HUES64 (cell line): ENCODE results near the gene DAG1.

ENCODE experiments used
- H3K27ac ChIP-seq: 2 replicates; pipeline ENCODE4 v1.7.0; 2013; ENCODE audit warnings: low read depth, low read length, inconsistent platforms
- H3K27me3 ChIP-seq: 2 replicates; pipeline ENCODE4 v1.6.1; 2013; ENCODE audit warnings: mild to moderate bottlenecking, low read length; ENCODE audit not compliant: insufficient read depth
- H3K36me3 ChIP-seq: 2 replicates; pipeline ENCODE4 v1.6.1; 2013; ENCODE audit warnings: mild to moderate bottlenecking, low read length; ENCODE audit not compliant: insufficient read depth
- H3K4me1 ChIP-seq: 2 replicates; pipeline ENCODE4 v1.6.1; 2013; ENCODE audit warnings: mild to moderate bottlenecking, low read length, moderate library complexity; ENCODE audit not compliant: insufficient read depth
- H3K4me3 ChIP-seq: 2 replicates; pipeline ENCODE4 v1.5.1; 2013; ENCODE audit warnings: mild to moderate bottlenecking, low read length, moderate library complexity
- H3K9ac ChIP-seq: 2 replicates; pipeline ENCODE4 v1.6.1; 2013; ENCODE audit warnings: mild to moderate bottlenecking, low read depth, low read length
- H3K9me3 ChIP-seq: 2 replicates; pipeline ENCODE4 v1.6.1; 2013; ENCODE audit warnings: low read depth, low read length; ENCODE audit not compliant: insufficient read depth
- WGBS: fragments of 150-250, 120-280 bp; methylation state at CpG from one replicate; pipeline ENCODE4 v1.1.7; 2013; ENCODE audit warnings: missing lambda C conversion rate; 5-methylcytosine and 5-hydroxymethylcytosine counted together

DAG1 gene

GRCh38 chr3:49518441-49518840 is 48.4 kb downstream of the DAG1 start:
- Histone ChIP-seq H3K27me3 (no peaks in the 10 kb centered on the region), H3K9ac (no peak overlapping the region)

GRCh38 chr3:49519296-49519695 is 49.2 kb downstream of the DAG1 start:
- no peak overlapping the region for H3K27ac ChIP-seq
- no peaks in the 10 kb centered on the region; the same call in 1 of the 2 replicates for H3K4me1 ChIP-seq
- H3K9ac ChIP-seq, result no peak overlapping the region; the same call in 1 of the 2 replicates
- WGBS, result 89% methylated on average over 4 of the region's 6 CpGs
- no peak overlapping the region for H3K4me3 ChIP-seq
- no peaks in the 10 kb centered on the region for H3K27me3 ChIP-seq
- H3K9me3 ChIP-seq, result no peaks in the 10 kb centered on the region
- peaks cover 55% of the 10 kb centered on the region for H3K36me3 ChIP-seq

More at GRCh38 chr3:49518441-49518840, 48.4 kb downstream of the DAG1 start:
- WGBS, result 96% methylated on average over 5 of the region's 5 CpGs
- Histone ChIP-seq H3K9me3 (no peaks in the 10 kb centered on the region), H3K4me1 (no peaks in the 10 kb centered on the region; the same call in 1 of the 2 replicates), H3K27ac (no peak overlapping the region), H3K36me3 (peaks cover 61% of the 10 kb centered on the region), H3K4me3 (no peak overlapping the region)

- Histone ChIP-seq H3K36me3 (peaks cover 54% of the 10 kb centered on the region), H3K9ac (no peak overlapping the region), H3K4me3 (no peak overlapping the region), H3K9me3 (no peaks in the 10 kb centered on the region), H3K4me1 (no peaks in the 10 kb centered on the region; the same call in 1 of the 2 replicates), H3K27ac (no peak overlapping the region), H3K27me3 (no peaks in the 10 kb centered on the region)
- 95% methylated on average over 2 of the region's 2 CpGs for WGBS
Measured at GRCh38 chr3:49519916-49520385, 49.9 kb downstream of the DAG1 start.

- no peak overlapping the region for H3K4me3 ChIP-seq
- H3K9me3 ChIP-seq, result no peaks in the 10 kb centered on the region
- no peaks in the 10 kb centered on the region; the same call in 1 of the 2 replicates for H3K4me1 ChIP-seq
- H3K9ac ChIP-seq, result no peak overlapping the region
- H3K27ac ChIP-seq, result no peak overlapping the region
- WGBS, result 94% methylated on average over 5 of the region's 5 CpGs
- H3K36me3 ChIP-seq, result peaks cover 19% of the 10 kb centered on the region
- H3K27me3 ChIP-seq, result no peaks in the 10 kb centered on the region
Measured at GRCh38 chr3:49523756-49524747, 54.0 kb downstream of the DAG1 start.

GRCh38 chr3:49529567-49529966 is 59.5 kb downstream of the DAG1 start:
- Histone ChIP-seq H3K9ac (no peak overlapping the region), H3K27ac (no peak overlapping the region), H3K4me3 (no peak overlapping the region), H3K27me3 (no peaks in the 10 kb centered on the region), H3K9me3 (no peaks in the 10 kb centered on the region), H3K36me3 (peaks cover 48% of the 10 kb centered on the region), H3K4me1 (peaks cover 2% of the 10 kb centered on the region; the same call in 1 of the 2 replicates)

GRCh38 chr3:49530231-49530630 is 60.2 kb downstream of the DAG1 start:
- H3K4me3 ChIP-seq, result no peak overlapping the region
- H3K36me3 ChIP-seq, result peaks cover 46% of the 10 kb centered on the region
- no peaks in the 10 kb centered on the region for H3K9me3 ChIP-seq
- H3K4me1 ChIP-seq, result peaks cover 8% of the 10 kb centered on the region; the same call in 1 of the 2 replicates
- no peak overlapping the region for H3K27ac ChIP-seq
- no peaks in the 10 kb centered on the region for H3K27me3 ChIP-seq
- 93% methylated on average over 5 of the region's 5 CpGs for WGBS
- H3K9ac ChIP-seq, result no peak overlapping the region

GRCh38 chr3:49530701-49531100 is 60.6 kb downstream of the DAG1 start:
- 93% methylated on average over 8 of the region's 8 CpGs for WGBS
- Histone ChIP-seq H3K27ac (no peak overlapping the region), H3K9ac (no peak overlapping the region), H3K9me3 (no peaks in the 10 kb centered on the region), H3K4me3 (no peak overlapping the region), H3K36me3 (peaks cover 46% of the 10 kb centered on the region), H3K27me3 (no peaks in the 10 kb centered on the region), H3K4me1 (peaks cover 8% of the 10 kb centered on the region; the same call in 1 of the 2 replicates)

GRCh38 chr3:49531218-49531617 is 61.2 kb downstream of the DAG1 start:
- 96% methylated on average over 10 of the region's 10 CpGs for WGBS
- H3K27me3 ChIP-seq, result no peaks in the 10 kb centered on the region
- H3K9ac ChIP-seq, result no peak overlapping the region
- H3K4me3 ChIP-seq, result no peak overlapping the region
- H3K9me3 ChIP-seq, result no peaks in the 10 kb centered on the region
- no peak overlapping the region for H3K27ac ChIP-seq
- H3K36me3 ChIP-seq, result peaks cover 46% of the 10 kb centered on the region
- peaks cover 8% of the 10 kb centered on the region; the same call in 1 of the 2 replicates for H3K4me1 ChIP-seq

- Histone ChIP-seq H3K27me3 (no peaks in the 10 kb centered on the region), H3K9me3 (no peaks in the 10 kb centered on the region), H3K9ac (no peak overlapping the region), H3K27ac (no peak overlapping the region), H3K36me3 (peaks cover 46% of the 10 kb centered on the region), H3K4me3 (no peak overlapping the region), H3K4me1 (peaks cover 8% of the 10 kb centered on the region; the same call in 1 of the 2 replicates)
- WGBS, result 95% methylated on average over 16 of the region's 16 CpGs
Measured at GRCh38 chr3:49531715-49532114, 61.6 kb downstream of the DAG1 start.

- whole genome bisulfite sequencing, result 93% methylated on average over 13 of the region's 13 CpGs
- H3K9me3 ChIP-seq, result no peaks in the 10 kb centered on the region
- no peak overlapping the region for H3K27ac ChIP-seq
- H3K27me3 ChIP-seq, result no peaks in the 10 kb centered on the region
- no peak overlapping the region for H3K4me3 ChIP-seq
- peaks cover 8% of the 10 kb centered on the region; the same call in 1 of the 2 replicates for H3K4me1 ChIP-seq
- H3K9ac ChIP-seq, result no peak overlapping the region
- peaks cover 46% of the 10 kb centered on the region for H3K36me3 ChIP-seq
Measured at GRCh38 chr3:49533031-49533430, 63.0 kb downstream of the DAG1 start.

GRCh38 chr3:49533786-49534519 is 63.9 kb downstream of the DAG1 start:
- Histone ChIP-seq H3K9ac (no peak overlapping the region), H3K9me3 (no peaks in the 10 kb centered on the region), H3K4me1 (peaks cover 8% of the 10 kb centered on the region; the same call in 1 of the 2 replicates), H3K27ac (no peak overlapping the region), H3K36me3 (peaks cover 46% of the 10 kb centered on the region), H3K4me3 (no peak overlapping the region), H3K27me3 (no peaks in the 10 kb centered on the region)
- 90% methylated on average over 9 of the region's 9 CpGs for WGBS
